Activated naive CD4-positive, alpha-beta T cell treated with anti-CD3 and anti-CD28 coated beads, Interleukin-2, amount 50 U/mL, for 16 hours (primary cell): Measurements from ENCODE around the gene EIF4G2.
"Not testable (repeated sequence)": the region's sequence is repeated elsewhere in the genome, so short reads cannot be mapped to it uniquely, and the experiment has no call there.

Experiments used
- DNase-seq: peaks from one replicate; pipeline ENCODE4 v3.0.0-alpha.2; 2020

Gene EIF4G2

DNA sequence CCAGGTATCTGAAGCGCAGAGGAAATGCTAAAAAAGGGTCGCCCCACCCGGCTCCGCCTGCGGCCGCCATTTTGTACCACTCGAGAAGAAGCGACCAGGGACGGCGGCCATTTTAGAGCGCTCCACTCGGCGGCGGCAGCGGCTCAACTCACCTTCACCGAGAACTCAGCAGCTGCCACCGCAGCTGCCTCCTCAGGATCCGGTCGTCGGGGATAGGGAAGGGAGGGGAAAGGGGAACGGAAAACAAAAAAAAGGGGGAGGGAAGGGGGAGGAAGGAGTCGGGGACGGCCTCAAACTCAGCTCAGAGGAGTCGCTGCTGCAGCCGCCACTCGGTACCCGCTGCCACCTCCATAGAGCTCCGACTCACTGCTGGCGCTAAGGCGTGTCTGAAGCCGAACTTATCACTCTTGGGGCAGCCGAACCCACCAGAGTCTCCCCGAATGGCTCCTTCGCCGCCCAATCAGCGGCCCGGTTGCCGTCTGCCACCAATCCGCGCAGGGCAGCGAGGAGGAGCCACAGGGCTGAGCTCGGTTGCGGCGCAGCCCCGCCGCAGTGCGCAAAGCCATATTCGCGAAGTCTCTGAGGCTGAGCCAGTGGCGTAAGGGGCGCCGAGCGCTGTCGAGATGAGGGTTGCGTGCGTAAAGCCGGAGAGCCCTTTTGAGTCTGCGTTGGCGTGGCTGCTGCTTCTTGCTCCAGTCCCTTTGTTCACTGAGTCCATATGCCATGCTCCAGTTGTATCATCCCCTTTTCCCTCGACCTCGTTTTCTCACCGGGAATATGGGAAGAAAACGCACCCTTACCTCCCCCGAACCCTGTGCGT lies at the start of gene EIF4G2:
TSS of gene EIF4G2 (minus strand) at position 374 of the 820 bp plus-strand sequence.
- DNase-seq, result peak; percentile 98

DNA sequence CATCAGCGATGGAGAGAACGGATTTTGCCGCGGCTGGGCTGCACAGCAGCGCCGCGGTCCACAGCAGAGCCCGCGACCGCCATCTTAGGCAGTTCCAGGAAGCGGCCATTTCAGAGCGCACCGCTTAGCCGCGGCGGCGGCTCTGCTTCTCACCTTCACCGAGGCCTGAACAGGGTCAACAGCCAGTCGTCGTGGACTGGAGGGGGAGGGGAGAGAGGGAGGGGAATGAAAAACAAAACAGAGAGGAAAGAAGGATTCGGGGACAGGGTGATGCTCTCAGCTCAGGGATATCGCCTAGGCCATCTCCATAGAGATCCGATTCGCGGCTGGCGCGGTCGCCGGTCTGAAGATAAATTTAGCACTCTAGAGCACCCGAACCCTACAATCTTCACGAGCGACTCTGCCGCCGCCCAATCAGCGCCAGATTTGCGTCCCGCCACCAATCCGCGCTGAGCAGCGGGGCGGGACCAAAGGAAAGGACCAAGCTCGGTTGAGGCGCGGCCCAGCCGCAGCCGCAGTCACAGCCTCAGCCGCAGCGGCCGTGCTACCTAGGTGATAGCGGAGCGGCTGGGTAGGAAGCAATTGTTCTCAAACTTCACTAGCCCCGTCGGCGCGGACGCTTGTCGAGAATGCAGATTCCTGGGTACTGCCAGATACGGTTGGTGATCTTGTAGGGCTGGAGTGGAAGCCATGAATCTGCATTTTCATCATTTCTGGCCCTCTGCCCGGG lies 49.1 kb upstream of the EIF4G2 start, which contains the start of gene ZBED5:
TSS of gene ZBED5 (minus strand) at position 345 of the 730 bp plus-strand sequence. CDS start 3,108 bp downstream, outside the sequence.
- peak; percentile 96 for DNase-seq

DNA sequence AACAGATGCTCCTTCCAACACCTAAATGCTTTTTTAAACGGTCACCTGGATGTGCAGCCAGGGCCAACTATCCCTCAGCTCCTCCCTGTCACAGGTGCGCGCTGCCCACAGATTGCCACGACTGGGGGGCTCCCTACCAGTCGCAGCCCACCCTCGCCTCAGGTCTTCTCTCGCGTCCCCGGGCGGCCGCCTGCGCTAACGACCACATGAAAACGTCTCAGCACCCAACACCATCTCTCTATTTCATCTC lies 48.7 kb upstream of the EIF4G2 start:
- DNase-seq, result no peak

DNA sequence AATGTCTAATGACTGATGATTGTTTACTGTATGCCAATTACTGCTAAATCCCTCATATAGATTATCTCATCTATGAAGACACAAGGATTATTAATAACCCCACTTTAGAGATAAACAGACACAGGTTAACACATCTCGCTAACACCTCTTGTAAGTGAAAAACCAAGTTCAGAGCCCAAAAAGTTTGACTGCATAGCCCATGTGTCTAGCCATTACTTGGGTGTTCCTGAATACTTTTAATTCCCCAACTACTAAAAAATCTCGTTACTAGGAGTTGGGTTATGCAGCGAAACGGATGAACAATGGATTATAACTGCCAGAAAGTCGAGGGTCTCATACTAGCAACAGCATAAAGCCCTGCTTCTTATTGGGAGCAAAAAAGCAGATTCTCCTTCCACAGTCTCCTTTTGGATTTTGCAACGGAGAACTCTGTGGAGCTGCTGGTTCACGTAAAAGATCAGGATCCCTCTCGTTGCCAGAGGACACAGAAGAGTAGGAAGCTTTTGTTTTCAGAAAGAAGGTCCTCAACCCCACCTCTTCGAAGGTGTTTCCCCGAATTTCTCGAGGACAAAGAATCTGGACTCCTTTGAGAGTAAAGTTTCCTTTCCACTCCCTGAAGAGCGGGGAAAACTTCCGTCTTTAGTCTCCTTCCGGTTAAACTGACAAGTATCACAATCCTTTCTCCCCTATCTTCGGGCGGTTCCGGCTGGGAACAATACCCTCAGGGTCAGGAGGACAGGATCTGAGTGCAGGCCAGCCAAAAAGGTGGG lies 48.1 kb upstream of the EIF4G2 start:
- no peak for DNase-seq

DNA sequence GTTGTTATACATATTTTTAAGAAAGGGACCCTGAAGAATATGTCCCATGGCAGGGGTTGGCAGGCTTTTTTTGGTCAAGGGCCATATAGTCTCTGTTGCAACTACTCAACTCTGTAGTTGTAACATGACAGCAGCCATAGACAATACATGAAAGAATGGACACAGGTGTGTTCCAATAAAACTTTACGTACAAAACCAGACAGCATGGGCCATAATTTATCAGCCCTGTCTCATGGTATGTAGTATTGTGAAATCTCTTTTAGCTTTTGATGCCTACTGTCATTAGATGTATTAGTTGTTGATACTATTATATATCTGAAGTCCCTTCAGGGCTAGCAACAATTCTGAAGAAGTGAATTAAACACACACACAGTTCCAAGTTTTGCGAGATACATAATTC lies 46.6 kb upstream of the EIF4G2 start:
- DNase-seq, result no peak

DNA sequence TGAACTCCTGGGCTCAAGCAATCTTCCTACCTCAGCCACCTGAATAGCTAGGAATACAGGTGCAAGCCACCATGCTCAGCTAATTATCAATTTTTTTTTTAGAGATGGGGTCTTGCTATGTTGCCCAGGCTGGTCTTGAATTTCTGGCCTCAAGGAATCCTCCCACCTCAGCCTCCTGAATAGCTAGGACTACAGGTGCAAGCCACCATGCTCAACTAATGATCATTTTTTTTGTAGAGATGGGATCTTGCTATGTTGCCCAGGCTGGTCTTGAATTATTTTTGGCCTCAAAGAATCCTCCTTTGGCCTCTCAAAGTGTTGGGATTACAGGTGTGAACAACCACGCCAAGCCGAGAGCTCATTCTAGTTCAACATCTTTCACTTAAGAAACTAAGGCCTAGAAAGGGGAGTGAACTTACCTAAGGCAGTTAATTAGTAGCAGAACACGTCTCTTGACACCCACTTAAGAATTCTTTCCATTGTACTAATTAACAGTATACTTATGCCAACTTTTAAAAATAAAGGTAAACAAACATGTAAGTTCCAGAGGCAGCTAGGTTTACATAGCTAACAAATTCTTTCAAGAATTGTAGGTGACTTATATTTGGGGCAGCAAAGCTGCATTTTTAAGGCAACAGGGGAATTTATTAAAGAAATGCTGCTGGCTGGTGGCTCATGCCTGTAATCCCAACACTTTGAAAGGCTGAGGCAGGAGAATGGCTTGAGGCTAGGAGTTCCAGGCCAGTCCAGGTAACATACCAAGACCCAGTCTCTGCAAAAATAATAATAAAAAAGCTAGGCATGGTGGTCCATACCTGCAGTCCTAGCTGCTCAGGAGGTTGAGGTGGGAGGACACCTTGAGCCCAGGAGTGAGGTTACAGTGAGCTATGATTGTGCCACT lies 39.5 kb upstream of the EIF4G2 start:
- DNase-seq, result no peak

DNA sequence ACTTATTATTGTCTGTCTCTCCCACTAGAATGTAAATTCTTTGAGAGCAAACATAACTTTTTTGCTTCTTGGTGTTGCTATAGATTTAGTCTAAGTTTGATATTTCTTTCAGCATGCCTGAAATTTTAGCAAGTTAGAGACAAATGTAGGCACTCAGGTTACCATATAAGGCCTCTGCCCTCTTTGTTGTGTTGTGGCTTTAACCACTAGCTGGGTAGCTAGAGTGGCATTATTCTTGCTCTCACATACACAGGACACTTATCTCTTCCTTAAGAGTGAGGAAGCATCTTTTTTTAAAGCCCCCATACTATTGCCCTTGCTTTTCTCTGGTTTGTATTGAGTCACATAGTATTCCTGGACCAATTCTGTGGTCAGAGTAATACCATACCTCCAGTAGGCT lies 37.9 kb upstream of the EIF4G2 start:
- no peak for DNase-seq

DNA sequence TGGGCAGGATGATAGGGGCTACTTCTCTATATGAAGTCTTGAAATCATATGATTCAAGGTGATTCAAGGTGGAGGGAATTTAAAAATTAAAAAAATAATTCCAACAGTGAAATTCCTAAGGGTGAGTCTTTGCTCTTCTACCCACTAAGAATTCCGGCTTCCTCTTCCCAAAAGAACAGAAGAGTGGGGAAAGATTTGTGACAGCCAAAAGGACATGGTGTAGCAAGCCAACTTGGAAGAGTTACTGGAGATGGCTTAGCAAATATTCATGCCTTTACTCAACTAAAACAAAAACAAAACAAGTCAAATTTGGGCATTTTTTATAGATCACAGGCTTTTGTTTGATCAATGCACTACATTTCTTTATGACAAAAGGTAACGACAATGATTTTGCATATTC lies 36.9 kb upstream of the EIF4G2 start:
- DNase-seq, result no peak

DNA sequence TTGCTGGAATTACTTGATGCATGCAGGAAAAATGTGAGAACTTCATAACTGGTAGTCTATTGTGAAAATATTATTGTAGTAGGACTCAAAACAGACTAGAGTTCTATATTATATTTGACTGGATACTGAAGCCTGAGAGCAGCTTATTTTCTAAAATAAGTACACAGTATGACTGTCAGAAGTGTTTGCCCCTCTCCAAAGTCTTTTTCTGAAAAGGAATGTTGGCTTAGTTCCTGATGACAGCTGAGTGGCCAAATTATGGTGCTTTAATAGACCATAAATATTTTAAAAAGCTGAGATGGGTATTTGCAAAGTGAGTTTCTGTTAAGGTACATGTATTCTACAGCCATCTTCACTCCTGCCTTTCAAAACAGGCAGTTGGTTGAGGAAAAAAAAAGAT lies 36.1 kb upstream of the EIF4G2 start:
- no peak for DNase-seq

DNA sequence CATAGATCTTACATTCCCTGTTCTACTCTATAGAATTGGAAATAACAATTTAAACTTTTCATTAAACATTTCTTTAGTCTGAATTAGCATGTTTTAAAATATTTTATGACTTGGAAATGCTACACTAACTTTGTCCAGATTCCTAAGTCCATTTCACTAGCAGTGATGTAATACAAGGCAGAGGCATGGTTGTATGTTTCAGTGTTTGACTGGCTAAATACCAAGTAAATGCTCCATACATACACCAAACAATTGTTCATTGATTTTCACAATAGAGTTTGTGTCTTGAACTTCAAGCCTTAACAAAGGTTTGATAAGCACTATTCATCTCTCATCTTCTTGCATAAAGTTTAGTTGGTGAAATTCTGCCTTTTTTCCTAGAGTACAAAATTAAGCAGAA lies 35.6 kb upstream of the EIF4G2 start:
- DNase-seq, result no peak

DNA sequence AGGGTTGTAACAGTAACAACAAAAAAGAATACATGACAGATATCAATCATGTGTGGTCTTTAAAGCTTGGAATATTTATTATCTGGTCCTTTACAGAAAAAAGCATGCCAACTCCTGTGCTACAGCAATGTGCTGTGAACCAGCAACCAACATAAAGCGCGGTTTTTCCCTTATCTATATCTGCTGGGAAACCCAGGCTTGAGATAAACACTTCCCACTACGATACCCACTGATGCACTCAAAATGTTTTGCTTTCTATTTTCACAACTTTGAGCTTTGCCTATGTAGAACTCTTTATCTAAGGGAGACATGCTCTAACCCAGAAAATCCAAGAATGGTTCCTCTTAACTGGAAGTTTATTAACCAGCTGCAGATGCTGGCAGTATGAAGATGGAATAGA lies 30.2 kb upstream of the EIF4G2 start:
- DNase-seq, result no peak

DNA sequence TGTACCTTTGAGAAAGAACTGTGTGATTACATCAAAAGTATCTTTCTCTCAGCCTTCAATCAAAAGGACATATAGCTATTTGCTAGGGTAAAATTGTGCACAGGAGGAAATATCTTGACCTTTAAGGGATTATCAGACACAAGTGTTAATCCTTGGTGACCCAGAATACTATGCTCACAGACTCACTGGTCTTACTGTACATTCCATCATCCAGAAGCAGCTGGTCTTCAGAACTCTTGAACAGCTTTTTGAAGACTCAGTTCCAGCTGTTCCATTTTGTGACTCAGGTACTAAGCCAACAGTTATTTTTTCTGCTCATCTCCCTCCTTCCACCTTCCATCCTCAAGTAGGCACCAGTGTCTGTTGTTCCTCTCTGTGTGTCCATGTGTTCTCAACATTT lies 29.4 kb upstream of the EIF4G2 start:
- DNase-seq, result no peak

DNA sequence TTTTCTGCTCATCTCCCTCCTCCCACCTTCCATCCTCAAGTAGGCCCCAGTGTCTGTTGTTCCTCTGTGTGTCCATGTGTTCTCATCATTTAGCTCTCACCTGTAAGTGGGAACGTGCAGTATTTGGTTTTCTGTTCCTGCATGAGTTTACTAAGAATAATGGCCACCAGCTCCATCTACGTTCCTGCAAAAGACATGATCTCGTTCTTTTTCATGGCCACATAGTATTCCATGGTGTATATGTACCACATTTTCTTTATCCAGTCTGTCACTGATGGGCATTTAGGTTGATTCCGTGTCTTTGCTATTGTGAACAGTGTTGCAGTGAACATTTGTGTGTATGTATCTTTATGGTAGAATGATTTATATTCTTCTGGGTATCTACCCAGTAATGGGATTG lies 28.2 kb upstream of the EIF4G2 start:
- DNase-seq, result not testable (repeated sequence)

DNA sequence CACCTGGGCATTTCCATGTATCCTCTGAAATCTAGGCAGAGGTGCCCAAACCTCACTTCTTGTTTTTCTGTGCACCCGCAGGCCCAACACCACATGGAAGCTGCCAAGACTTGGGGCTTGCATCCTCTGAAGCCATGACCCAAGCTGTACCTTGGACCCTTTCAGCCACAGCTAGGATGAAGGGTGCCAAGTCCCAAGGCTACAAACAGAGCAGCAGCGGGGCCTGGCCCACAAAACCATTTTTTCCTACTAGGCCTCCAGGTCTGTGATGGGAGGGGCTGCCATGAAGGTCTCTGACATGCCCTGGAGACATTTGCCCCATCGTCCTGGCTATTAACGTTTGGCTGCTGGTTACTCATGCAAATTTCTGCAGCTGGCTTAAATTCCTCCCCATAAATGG lies 20.4 kb upstream of the EIF4G2 start:
- no peak for DNase-seq

DNA sequence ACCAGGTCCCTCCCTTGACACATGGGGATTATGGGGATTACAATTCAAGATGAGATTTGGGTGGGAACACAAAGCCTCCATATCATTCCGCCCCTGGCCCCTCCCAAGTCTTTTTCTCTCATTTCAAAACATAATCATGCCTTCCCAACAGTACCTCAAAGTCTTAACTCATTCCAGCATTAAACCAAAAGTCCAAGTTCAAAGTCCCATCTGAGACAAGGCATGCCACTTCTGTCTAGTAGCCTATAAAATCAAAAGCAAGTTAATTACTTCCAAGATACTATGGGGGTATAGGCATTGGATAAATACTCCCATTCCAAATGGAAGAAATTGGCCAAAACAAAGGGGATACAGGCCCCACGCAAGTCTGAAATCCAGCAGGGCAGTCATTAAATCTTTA lies 19.7 kb upstream of the EIF4G2 start:
- no peak for DNase-seq

DNA sequence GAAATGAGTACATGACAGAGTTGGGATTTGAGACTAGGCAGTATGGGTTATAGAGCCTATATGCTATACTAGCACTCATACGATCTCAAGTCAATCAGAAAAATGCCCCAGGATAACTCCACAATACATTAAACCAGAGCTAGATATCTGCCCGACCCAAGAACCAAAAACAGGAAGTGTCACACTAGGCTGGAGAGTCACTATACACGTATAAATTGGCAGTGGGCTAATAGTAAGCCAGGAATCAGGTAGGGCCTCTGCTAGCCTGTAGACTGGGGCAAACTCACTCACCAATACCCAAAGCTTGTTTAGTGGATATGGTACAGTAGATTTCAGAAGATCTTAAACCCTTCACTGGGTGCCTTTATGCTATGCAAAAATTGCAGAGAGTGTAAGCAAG lies 16.2 kb upstream of the EIF4G2 start:
- no peak for DNase-seq

DNA sequence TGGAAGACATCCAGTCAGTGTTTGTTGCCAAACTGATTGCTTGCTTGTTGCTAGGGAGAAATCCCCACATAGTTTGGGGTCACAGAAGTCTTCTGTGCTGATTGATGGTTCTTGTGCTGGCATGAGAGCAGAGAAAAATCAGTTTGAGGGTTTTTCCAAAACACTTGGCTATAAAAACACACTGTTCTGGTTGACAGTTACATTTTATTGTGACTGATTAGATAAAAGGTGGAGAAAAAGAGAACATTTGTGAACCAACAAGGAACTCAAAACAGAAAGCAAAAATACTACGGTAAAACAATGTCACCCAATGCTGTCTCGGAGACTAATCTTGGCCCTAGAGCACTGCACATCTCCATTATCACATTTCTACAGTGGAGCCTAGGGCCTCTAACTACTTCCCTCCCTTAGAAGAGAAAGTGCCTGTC lies 14.4 kb upstream of the EIF4G2 start:
- no peak for DNase-seq

DNA sequence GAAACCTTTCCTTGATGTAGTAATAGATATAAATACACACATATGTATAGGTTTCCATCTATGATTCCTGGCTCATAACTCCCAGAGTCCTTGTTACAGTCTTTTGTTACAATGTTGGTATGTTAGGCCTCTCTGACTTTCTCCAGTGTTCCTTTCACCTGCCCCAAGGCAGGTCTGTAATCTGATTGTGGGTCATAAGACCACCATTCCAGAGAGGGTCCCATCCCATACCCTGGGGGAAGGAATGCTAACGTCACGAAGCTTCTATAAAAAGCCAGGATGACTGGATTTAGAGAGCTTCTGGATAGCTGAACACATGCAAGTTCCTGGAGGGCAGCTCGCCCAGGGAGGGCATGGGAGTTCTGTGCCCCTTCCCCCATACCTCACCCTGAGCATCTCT lies 13.8 kb upstream of the EIF4G2 start:
- not testable (repeated sequence) for DNase-seq

DNA sequence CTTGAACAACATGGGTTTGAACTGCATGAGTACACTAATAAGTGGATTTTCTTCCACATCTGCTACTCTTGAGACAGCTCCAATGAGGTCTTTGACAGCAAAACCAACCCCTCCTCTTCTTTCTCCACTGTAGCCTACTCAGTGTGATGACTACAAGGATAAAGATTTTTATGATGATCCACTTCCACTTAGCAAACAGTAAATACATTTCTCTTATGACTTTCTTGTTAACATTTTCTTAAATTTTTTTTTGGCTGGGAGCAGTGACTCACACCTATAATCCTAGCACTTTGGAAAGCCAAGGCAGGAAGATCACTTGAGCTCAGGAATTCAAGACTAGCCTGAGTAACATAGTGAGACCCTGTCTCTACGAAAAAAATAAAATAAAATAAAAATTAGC lies 9.9 kb upstream of the EIF4G2 start:
- no peak for DNase-seq

DNA sequence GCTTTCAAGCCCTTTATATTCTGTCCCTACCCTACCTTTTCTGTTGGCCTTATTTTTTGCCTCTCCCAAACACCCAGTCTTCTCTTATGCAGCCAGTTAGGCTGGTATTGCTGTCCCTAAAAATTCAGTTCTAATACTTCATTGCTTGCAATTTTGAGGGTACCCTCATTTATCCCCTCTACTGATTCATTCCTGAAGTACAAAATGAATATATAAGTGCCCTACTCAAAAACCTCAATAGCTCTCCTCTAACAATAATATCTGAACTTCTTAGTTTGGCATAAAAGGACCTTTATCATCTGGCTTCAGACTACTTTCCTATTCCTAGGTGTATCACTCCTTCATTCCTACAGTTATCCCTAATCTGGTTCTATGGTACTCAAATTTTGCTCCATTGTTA lies 5.2 kb upstream of the EIF4G2 start:
- DNase-seq, result no peak

DNA sequence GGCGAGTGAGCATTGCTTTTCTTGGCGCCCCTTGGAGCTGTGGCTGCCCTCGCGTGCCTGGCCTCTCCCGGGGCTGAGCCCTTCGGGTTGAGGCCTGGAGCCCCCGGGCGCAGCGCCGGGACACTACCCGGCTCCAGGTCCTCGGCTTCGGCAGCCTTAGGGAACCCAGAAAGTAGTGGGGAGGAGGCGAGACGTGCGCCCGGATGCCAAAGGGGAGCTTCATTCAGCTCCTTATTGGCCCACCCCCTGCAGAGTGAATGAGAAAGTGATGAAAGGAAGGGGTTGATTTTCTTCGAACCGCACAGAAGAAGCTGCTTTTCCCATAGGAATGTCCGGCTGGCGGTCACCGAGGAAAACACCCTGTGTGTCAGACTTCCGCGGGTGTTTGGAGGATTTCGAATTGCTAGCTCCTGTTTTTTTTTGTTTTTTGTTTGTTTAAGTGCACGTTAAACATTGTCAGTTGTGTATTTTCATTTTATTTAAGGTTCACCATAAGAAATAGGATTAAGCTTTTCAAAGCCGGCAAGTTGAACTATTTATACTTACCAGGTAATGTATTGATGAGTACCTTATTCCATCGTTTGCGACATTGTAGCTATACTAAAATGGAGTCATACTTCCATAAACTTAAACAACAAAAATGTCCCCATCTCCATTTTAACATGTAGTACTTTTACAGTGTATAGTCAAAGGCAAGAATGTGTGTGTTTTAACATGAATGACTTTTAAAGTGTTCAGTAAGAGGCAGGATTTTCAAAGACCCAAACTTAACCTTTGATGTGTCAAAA lies 841 bp upstream of the EIF4G2 start:
- DNase-seq, result peak; percentile 50

DNA sequence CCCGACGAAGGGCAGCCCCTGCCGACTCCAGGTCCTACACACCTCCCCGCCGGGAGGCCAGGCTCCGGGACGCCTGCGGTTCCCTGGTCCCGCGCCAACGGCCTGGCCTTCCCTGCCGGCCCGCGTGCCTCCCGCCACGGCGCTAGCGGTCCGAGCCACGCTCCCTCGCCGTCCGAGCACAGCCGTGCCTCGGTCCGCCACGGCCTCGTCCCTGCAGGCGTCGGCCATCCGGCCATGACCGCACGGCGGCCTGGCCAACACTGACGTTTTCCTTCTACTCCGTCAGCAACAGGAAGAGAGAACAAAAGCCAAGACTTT lies 532 bp downstream of the EIF4G2 start:
- no peak for DNase-seq
